Measurements from ENCODE around the gene KLF16.

Gene KLF16

GRCh38 chr19:1856698-1857603, 6.4 kb downstream of the KLF16 start:
- no peak overlapping the region for H2AFZ ChIP-seq (ENCODE audit: low read length)
- peaks cover 6% of the 10 kb centered on the region; the same call in 1 of the 2 replicates for H3K27me3 ChIP-seq (ENCODE audit: insufficient read depth, low read length)
- peaks cover 6% of the 10 kb centered on the region for H3K79me2 ChIP-seq (ENCODE audit: insufficient read depth, low read length)
- no peak for TF ChIP-seq EZH2 (IDR thresholded peaks at IDR 0.05; ENCODE audit: borderline replicate concordance, low read length)
- TF ChIP-seq, protein P1, sequence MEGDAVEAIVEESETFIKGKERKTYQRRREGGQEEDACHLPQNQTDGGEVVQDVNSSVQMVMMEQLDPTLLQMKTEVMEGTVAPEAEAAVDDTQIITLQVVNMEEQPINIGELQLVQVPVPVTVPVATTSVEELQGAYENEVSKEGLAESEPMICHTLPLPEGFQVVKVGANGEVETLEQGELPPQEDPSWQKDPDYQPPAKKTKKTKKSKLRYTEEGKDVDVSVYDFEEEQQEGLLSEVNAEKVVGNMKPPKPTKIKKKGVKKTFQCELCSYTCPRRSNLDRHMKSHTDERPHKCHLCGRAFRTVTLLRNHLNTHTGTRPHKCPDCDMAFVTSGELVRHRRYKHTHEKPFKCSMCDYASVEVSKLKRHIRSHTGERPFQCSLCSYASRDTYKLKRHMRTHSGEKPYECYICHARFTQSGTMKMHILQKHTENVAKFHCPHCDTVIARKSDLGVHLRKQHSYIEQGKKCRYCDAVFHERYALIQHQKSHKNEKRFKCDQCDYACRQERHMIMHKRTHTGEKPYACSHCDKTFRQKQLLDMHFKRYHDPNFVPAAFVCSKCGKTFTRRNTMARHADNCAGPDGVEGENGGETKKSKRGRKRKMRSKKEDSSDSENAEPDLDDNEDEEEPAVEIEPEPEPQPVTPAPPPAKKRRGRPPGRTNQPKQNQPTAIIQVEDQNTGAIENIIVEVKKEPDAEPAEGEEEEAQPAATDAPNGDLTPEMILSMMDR (IDR thresholded peaks at IDR 0.05; ENCODE audit: low read length) = no peak
- H3K9me3 ChIP-seq (ENCODE audit: low read length) = no peaks in the 10 kb centered on the region
- peak overlapping the region; percentile 79 for H3K27ac ChIP-seq (ENCODE audit: low read depth, low read length, poor library complexity, severe bottlenecking)
- H3K4me3 ChIP-seq (ENCODE audit: low read depth, low read length, poor library complexity, severe bottlenecking) = peak overlapping the region; percentile 61
- H3K4me1 ChIP-seq (ENCODE audit: insufficient read depth, low read length, severe bottlenecking) = peaks cover 79% of the 10 kb centered on the region
- peak overlapping the region; percentile 72; the same call in 1 of the 2 replicates for H3K9ac ChIP-seq (ENCODE audit: low read length)
- H3K36me3 ChIP-seq (ENCODE audit: insufficient read depth, low read length) = no peaks in the 10 kb centered on the region
- no peaks in the 10 kb centered on the region for H4K20me1 ChIP-seq (ENCODE audit: insufficient read depth, low read length)
- H3K4me2 ChIP-seq (ENCODE audit: low read length) = peak overlapping the region; percentile 90
- no peaks in the 10 kb centered on the region for H3F3A ChIP-seq (ENCODE audit: insufficient read depth, low read length)
- no peaks in the 10 kb centered on the region for H3K9me2 ChIP-seq (ENCODE audit: low read depth, low read length)

DNA sequence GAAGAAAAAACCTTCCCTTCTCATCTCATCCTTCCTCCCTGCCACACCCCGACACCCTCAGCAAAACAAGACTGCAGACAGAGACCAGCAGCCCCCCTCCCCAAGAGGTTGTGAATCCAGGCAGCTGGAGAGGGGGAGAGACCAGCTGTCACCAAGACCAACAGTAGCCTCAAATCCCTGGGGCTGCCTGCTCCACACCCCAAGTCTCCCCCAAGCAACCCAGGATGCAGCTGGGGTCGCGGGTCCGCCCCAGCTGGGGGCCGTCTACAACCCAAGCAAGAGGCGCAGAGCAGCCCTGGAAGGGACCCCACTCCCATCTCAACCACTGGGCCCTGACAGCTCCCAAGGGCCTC, 7.1 kb downstream of the KLF16 start:
- Histone ChIP-seq H3K9me2 (ENCODE audit: low read depth, low read length) (no peaks in the 10 kb centered on the region), H3K9me3 (ENCODE audit: low read length) (no peaks in the 10 kb centered on the region), H4K20me1 (ENCODE audit: insufficient read depth, low read length) (no peaks in the 10 kb centered on the region), H3K27ac (ENCODE audit: low read depth, low read length, poor library complexity, severe bottlenecking) (peak overlapping the region; percentile 79), H3K36me3 (ENCODE audit: insufficient read depth, low read length) (no peaks in the 10 kb centered on the region), H2AFZ (ENCODE audit: low read length) (no peak overlapping the region), H3K79me2 (ENCODE audit: insufficient read depth, low read length) (no peaks in the 10 kb centered on the region; the same call in none of the 2 replicates), H3K4me3 (ENCODE audit: low read depth, low read length, poor library complexity, severe bottlenecking) (peak overlapping the region; percentile 61), H3K27me3 (ENCODE audit: insufficient read depth, low read length) (peaks cover 2% of the 10 kb centered on the region; the same call in 1 of the 2 replicates), H3K9ac (ENCODE audit: low read length) (peak overlapping the region; percentile 72; the same call in 1 of the 2 replicates), H3F3A (ENCODE audit: insufficient read depth, low read length) (no peaks in the 10 kb centered on the region), H3K4me2 (ENCODE audit: low read length) (peak overlapping the region; percentile 90), H3K4me1 (ENCODE audit: insufficient read depth, low read length, severe bottlenecking) (peaks cover 78% of the 10 kb centered on the region)
- TF ChIP-seq, protein P1 (IDR thresholded peaks at IDR 0.05; ENCODE audit: low read length) = no peak
- TF ChIP-seq EZH2 (IDR thresholded peaks at IDR 0.05; ENCODE audit: borderline replicate concordance, low read length) = no peak

DNA sequence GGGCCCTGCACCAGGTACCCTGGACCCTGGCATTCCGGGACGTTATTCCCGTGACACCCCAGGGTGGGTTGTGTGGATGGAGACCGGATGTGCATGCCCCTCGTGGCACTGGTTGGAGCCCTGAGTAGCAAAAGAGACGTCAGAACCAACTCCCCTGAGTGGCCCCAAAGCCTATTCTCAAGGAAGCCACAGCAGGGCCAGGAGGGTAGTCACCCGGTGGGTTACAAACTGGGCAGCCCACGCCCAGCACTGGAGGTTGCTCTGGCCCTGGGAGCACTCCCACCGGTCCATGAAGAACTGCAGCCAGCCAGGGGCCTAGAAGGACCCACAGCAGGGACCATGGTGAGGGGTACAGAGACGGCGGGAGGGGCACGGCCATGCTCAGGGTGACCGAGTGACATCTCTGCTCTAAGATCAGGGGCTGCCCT, 7.5 kb downstream of the KLF16 start:
- H3K27ac ChIP-seq (ENCODE audit: low read depth, low read length, poor library complexity, severe bottlenecking) = peak overlapping the region; percentile 79
- no peaks in the 10 kb centered on the region for H3K9me2 ChIP-seq (ENCODE audit: low read depth, low read length)
- H3K4me1 ChIP-seq (ENCODE audit: insufficient read depth, low read length, severe bottlenecking) = peaks cover 73% of the 10 kb centered on the region
- no peaks in the 10 kb centered on the region for H3K36me3 ChIP-seq (ENCODE audit: insufficient read depth, low read length)
- TF ChIP-seq, protein P1 (IDR thresholded peaks at IDR 0.05; ENCODE audit: low read length) = no peak
- no peak for TF ChIP-seq EZH2 (IDR thresholded peaks at IDR 0.05; ENCODE audit: borderline replicate concordance, low read length)
- H4K20me1 ChIP-seq (ENCODE audit: insufficient read depth, low read length) = no peaks in the 10 kb centered on the region
- H3K79me2 ChIP-seq (ENCODE audit: insufficient read depth, low read length) = no peaks in the 10 kb centered on the region
- H3K4me3 ChIP-seq (ENCODE audit: low read depth, low read length, poor library complexity, severe bottlenecking) = peak overlapping the region; percentile 61
- H3K9me3 ChIP-seq (ENCODE audit: low read length) = no peaks in the 10 kb centered on the region
- peak overlapping the region; percentile 72; the same call in 1 of the 2 replicates for H3K9ac ChIP-seq (ENCODE audit: low read length)
- H3K4me2 ChIP-seq (ENCODE audit: low read length) = peak overlapping the region; percentile 90
- H3K27me3 ChIP-seq (ENCODE audit: insufficient read depth, low read length) = no peaks in the 10 kb centered on the region
- H2AFZ ChIP-seq (ENCODE audit: low read length) = no peak overlapping the region
- no peaks in the 10 kb centered on the region for H3F3A ChIP-seq (ENCODE audit: insufficient read depth, low read length)

All from OCI-LY1 (cell line).